Muscle of arm (tissue), 12 donors: Measurements from ENCODE around the gene PRRT1B. TPM values are rescaled to one million over a fixed set of nuclear protein-coding genes. Genes with fewer than 3 reads are reported as not detected.

ENCODE experiments used
- DNase-seq: peaks from one replicate; pipeline ENCODE4 v3.0.0-alpha.2; 2013
- polyA plus RNA-seq, 12 donors: library from polyadenylated mRNA; unstranded; fragments of 120-200 nt; gene quantifications; one replicate each; pipeline ENCODE4 v1.2.1, GENCODE V29; 2013; ENCODE audit not compliant: insufficient read length in 12 of 12

The PRRT1B gene
- polyA plus RNA-seq, 12 donors, result 0.09 to 0.17 TPM; not detected in 10

GRCh38 chr9:131578731-131579504 is 33.6 kb downstream of the PRRT1B start:
- DNase-seq, result no peak

DNA sequence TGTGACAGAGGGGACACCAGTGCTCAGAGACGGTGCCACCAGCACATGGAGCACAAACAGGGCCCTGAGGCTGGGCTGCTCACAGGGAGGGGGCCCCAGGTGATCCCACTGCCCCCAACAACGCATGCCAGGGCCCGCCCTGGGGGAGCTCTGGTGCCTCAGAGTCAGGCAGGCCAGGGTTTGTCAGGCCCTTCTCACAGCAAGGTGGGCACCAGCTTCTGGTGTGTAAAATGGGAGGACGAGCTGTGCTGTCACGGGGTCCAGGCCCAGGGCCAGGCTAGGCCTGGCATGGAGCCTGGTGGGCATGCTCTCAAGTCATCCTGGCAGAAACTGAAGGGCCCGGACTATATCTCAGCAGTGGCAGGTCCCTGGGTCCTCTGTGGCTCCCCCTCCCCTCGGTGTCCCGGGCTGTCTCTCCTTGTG is 34.5 kb downstream of the PRRT1B start:
- no peak for DNase-seq

DNA sequence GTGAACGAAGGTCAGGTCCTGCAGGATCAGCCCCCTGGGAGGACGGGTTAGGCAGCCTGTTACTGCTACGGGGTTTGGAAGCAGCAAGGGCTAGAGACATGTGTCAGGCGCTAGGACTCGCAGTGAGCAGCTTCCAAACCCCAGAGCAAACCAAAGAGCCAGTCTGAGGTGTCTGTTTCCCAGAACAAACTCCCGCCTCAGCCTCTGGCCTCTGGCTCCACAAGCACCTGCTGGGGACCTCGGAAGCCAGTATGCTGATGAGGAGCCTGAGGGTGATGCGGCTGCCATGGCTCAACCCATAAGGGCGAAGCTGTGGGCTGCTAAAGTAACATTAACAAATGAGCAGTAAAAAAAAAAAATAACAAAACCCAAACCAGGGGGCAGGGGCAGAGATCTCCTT is 35.0 kb downstream of the PRRT1B start:
- no peak for DNase-seq

DNA sequence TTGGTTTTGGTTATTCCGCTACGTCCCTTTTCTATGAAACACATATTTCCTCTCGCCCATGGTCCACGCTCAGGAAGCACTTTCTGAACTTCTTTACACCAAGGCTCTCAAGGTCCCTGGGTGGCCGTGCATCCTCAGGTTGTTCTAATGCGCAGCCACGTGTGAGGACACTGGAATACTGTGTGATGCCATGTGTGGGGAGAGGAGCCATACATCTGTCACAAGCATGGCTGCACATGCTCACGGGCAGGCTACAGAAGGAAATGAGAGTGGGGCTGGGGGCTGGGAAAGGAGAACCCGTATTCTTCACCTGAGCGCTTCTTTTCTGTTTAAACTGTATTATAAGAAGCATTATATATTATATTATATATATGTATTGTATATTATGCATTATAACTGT is 36.7 kb downstream of the PRRT1B start:
- no peak for DNase-seq

DNA sequence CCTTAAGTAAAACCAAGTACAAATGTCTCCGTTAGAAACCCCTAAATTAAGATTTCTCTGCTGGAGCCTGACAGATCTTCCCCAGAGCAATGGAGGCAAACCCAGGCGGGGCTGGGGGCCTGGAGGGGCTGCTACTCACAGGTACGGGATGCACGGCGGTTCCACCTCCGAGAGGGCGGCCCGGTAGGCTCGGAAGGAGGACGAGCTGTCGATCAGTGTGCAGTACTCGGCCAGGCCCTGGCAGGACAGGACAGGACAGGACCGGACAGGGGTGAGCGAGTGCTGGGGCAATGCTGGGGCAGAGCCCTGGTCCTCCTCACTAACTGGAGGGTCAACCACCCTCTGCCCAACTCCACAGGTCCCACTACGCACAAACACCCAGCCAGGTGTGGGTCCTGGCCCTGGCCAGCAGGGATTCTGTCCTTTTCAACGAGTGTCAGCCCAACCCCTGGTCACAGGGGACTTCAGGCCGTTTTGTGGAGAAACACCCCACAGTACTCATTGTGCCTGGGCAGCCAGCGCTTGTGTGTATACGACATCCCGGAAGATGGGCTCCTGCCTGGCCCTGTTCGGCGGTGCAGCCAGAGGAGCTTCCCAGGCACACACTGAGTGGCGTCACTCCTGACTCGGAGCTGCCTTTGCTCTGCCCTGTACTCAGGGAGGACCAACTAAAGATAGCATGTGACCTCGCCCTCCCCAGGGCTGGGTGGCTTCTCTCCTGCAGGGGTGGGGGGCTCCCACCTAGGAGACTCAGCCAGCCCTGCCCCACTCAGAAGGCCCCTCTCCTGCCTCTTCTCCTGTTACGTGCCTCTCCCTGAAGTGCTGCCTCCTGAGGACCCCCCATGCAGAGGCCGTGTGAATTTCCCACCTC is 37.4 kb downstream of the PRRT1B start:
- DNase-seq, result no peak

GRCh38 chr9:131583337-131583645 is 38.0 kb downstream of the PRRT1B start:
- DNase-seq, result no peak

DNA sequence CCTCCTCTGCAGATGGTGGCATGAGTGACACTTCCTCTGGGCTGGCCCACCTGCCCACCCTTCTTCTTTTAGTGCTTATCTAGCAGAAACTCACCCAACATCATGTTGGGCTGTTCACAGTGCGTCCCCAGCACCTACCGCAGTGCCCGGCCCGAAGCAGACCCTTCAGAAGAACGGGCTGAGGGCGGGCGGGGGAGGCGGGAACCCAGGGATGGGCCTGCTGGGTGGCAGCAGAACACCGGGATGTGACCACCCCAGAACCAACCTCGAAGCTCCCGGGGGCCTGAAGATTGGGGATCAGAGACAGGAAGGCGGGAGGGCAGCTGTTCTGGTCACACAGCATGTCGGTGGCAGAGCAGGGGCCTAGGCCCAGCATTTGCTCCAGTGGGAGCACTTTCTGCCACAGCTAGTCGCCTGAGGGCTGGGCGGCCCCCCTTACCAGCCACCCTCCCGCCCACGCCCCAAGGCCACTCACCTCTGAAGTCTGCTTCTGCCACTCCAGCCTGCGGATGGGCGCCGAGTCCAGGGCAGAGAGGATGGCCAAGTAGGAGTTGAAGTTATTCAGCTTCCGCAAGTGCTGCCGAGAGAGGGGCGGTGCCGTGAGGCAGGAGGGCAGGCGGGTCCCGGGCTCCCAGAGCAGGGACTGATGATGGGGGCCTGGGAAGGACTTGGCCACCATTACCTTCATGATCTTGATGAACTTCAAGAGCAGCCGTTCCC is 38.7 kb downstream of the PRRT1B start:
- DNase-seq, result no peak

DNA sequence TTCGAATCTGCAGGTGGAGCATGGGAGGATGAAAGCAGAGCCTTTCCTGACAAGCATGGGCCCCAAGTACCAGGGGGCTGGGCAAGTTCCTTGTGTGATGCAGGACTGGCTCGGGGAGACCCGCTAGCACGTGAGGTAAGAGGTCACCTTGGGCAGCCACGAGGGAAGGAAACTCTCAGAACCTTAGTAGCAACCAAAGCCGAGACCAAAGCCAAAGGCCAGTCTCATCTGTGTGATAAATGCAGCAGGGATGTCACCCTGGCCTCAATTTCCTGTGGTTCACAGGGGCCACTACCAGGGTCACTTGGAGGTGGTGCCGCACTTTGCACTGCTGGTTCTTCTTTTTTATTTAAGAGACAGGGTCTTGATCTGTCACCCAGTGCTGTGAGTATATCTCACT is 39.5 kb downstream of the PRRT1B start:
- DNase-seq, result no peak

DNA sequence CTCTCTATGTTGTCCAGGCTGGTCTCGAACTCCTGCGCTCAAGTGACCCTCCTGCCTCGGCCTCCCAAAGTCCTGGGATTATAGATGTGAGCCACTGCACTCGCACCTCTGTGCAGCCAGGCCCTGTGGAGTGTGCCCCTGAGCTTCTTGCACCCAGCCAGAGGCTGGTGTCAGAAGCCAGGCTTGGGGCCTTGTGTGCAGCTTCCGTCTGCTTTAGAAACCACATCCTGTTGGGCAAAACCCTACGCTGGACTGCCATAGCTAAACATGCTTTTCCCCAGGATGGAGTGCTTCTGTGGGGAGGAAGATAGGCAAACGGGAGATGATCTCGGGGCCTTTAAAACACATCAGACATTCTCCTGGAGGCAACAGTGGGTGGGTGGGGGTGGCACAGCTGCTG is 40.1 kb downstream of the PRRT1B start:
- no peak for DNase-seq

- DNase-seq, result no peak
Observed at GRCh38 chr9:131587331-131587730, 42.0 kb downstream of the PRRT1B start.

DNA sequence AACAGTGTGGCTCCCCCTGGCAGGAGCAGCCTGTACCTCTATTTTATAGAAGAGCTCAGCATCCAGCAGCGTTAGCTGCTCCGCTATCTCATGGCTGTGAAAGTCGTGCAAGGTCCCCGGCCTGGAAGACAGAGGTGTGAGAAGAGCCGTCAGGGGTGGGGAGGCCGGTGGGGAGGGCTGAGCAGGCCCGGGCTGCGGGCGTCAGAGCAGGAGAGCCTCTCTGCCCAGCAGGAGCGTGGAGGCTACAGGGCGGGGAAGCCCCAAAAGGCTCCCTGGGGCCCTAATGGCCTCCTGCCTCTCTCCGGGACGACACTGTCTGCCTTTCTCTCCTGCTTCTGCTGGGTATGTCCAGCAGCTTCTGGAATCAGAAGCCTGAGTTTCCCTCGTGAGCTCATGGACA is 42.6 kb downstream of the PRRT1B start:
- no peak for DNase-seq

GRCh38 chr9:131588396-131588795 is 43.1 kb downstream of the PRRT1B start:
- DNase-seq, result no peak

DNA sequence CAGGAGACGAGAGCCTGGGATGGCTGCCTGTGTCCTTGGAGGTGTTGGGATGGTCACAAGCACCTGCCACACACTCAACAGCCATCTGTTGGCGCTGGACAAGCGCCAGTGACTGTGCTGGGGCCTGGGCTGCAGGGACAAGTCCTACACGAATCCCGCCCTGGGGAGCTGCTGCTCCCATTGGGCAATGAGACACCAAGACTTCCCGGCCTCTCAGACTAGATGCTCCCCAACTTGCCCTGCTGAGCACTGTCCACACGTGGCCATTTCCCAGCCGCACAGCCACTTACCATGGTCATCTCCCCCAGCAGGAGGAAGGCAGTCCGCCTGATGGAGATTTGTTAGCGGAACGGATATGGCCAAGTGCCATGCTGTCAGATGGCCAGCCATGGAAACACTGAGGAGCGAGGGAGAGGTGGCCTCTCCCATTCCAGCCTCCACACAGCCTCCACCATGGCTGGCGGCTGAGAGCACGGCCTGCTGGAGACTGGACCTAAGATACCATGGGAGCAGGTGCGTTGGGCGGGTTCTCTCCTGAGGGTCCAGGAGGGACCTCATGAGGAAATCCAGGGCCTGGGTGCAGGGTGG is 43.9 kb downstream of the PRRT1B start:
- DNase-seq, result no peak

DNA sequence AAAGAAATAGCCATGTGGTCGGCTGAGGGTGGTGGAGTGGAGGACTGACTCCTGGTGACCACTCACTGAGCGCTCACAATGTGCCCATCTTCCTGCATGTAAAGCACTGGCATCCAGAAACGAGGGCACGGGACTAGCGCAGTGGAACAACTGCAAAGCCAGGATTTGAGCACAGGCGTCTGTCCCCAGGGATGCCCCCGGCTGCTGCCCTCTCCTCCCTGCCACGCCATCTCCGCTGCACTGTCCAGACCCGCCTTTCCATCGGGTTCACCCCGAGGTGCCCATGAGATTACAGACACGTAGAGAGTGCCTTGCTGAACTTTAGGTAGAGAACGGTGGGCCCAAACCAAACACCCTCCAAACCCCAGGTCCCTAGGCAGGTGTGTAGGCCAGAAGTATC is 44.7 kb downstream of the PRRT1B start:
- no peak for DNase-seq

DNA sequence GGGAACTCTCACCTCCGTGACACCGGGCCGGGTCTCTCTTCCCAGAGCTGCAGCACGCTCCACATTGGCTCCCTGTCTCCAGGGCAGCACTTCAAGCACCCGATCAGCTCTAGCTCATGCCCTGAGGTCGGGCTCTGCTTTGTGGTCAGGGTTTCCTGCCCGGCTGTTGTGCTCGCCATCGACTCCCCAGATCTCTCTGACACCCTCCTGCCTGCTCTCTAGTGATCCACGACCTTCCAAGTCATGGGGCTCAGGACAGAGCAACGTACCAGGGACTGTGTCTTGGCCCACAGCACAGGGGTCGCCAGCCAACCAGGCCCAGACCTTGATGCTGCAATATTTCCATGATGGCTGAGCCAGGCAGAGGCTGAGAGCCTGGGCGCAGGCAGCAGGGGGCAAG is 45.1 kb downstream of the PRRT1B start:
- DNase-seq, result no peak

- DNase-seq, result peak; percentile 73
Observed at GRCh38 chr9:131590907-131591844, 45.9 kb downstream of the PRRT1B start.

- DNase-seq, result no peak
Observed at GRCh38 chr9:131591845-131592208, 46.5 kb downstream of the PRRT1B start.

- DNase-seq, result no peak
Observed at GRCh38 chr9:131593091-131593820, 47.9 kb downstream of the PRRT1B start.

DNA sequence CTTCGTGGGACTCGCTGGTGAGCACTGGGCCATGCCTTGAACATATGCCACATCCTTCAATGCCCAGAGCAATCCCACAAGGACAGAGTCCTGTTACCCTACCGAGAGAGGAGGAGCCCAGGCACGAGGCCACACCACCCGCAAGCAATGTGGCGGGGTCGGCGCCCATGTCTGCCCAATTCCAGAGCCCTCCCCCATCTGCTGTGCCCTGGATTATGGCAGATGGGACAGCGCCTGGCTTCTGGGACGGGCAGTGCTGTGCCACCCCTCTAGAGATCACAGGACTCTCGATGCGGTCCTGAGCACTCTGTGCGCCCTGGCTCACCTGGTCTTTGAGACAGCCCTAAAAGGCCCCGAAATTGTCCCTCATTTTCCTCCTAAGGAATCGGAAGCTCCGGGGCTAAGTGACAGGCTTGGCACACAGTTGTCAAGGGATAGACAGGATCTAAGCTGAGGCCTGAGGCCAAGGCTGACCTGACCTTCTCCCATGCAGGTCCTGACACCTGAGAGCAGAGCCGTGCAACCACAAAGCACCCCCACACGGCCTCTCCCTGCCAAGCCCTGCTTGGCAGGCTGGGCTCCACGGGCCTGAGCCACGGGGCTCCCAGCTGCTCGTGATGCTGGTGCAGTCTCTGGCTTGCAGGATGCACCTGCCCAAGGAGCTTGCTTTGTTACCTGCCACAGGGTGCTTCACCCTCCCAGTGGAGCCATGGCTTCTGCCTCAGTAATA is 48.8 kb downstream of the PRRT1B start:
- DNase-seq, result no peak
